HEK293 (cell line): ENCODE results near the gene TEPSIN.

Experiments used
- CTCF ChIA-PET: fragments of 350-600 bp; formaldehyde crosslinking; extraction: SDS; loops from one replicate; lab custom pipeline; 2021; ENCODE audit warnings: antibody characterized with exemption; lab: Yijun Ruan, JAX
- POLR2A ChIA-PET: fragments of 300-600 bp; formaldehyde crosslinking; extraction: SDS; loops from one replicate; lab custom pipeline; 2020; ENCODE audit warnings: antibody characterized with exemption, inconsistent platforms; lab: Yijun Ruan, JAX
- H3K27ac ChIP-seq: fragments of 200-500 bp; sonication (Bioruptor generic); 2 replicates; pipeline ENCODE4 v1.5.1; 2014; ENCODE audit warnings: low read depth, low read length, control low read depth, inconsistent platforms; ENCODE audit errors: extremely low read depth
- H3K36me3 ChIP-seq, 2 experiments: fragments of 200-500 bp in 1 of 2; sonication (Bioruptor generic) in 1 of 2; 1 replicate in 1 of 2; 2 replicates in 1 of 2; pipeline ENCODE4 v1.5.1; 2014 to 2017; ENCODE audit warnings: inconsistent platforms in 2 of 2, low read length in 2 of 2; ENCODE audit not compliant: control insufficient read depth in 2 of 2, insufficient read depth in 1 of 2
- H3K4me1 ChIP-seq: fragments of 200-500 bp; sonication (Bioruptor generic); 2 replicates; pipeline ENCODE4 v1.5.1; 2014; ENCODE audit warnings: mild to moderate bottlenecking, low read length, inconsistent platforms; ENCODE audit not compliant: control insufficient read depth, insufficient read depth
- H3K4me3 ChIP-seq: 2 replicates; pipeline ENCODE4 v1.5.1; 2011; ENCODE audit warnings: low read depth, mild to moderate bottlenecking, control low read depth, low read length, moderate library complexity
- H3K9me3 ChIP-seq: fragments of 200-500 bp; sonication (Bioruptor generic); 2 replicates; pipeline ENCODE4 v1.5.1; 2014; ENCODE audit warnings: low read depth, low read length, inconsistent platforms; ENCODE audit not compliant: control insufficient read depth, insufficient read depth
- GLI2 ChIP-seq: fragments of 450-650 bp; formaldehyde crosslinking; IDR thresholded peaks from 2 replicates; pipeline ENCODE4; 2017; ENCODE audit warnings: missing biosample characterization, missing genetic modification characterization, low read depth, borderline replicate concordance
- GLIS2 ChIP-seq: fragments of 450-650 bp; formaldehyde crosslinking; IDR thresholded peaks from 2 replicates; pipeline ENCODE4 v1.5.1; 2016; ENCODE audit warnings: missing biosample characterization, missing genetic modification characterization
- HOXD13 ChIP-seq: sonication (generic); formaldehyde crosslinking; IDR thresholded peaks from 2 replicates; pipeline ENCODE4 v1.8.0; 2022; ENCODE audit warnings: missing genetic modification reagents, borderline replicate concordance
- INSM2 ChIP-seq: fragments of 450-650 bp; formaldehyde crosslinking; IDR thresholded peaks from 2 replicates; pipeline ENCODE4 v1.5.1; 2016; ENCODE audit warnings: missing biosample characterization, missing genetic modification characterization
- KLF8 ChIP-seq: fragments of 450-650 bp; formaldehyde crosslinking; IDR thresholded peaks from 2 replicates; pipeline ENCODE4 v1.5.1; 2016; ENCODE audit warnings: missing biosample characterization, missing genetic modification characterization
- REST ChIP-seq: fragments of 450-650 bp; formaldehyde crosslinking; IDR thresholded peaks from 2 replicates; pipeline ENCODE4 v1.5.1; 2016; ENCODE audit warnings: missing biosample characterization, missing genetic modification characterization
- ZBTB21 ChIP-seq: fragments of 450-650 bp; formaldehyde crosslinking; IDR thresholded peaks from 2 replicates; pipeline ENCODE4 v1.5.1; 2017; ENCODE audit warnings: missing biosample characterization, missing genetic modification characterization
- ZBTB48 ChIP-seq: fragments of 450-650 bp; formaldehyde crosslinking; IDR thresholded peaks from 2 replicates; pipeline ENCODE4 v1.5.1; 2016; ENCODE audit warnings: missing biosample characterization, missing genetic modification characterization
- ZFP41 ChIP-seq: fragments of 450-650 bp; formaldehyde crosslinking; IDR thresholded peaks from 2 replicates; pipeline ENCODE4 v1.5.1; 2016; ENCODE audit warnings: missing biosample characterization, missing genetic modification characterization, borderline replicate concordance
- ZNF157 ChIP-seq: fragments of 450-650 bp; formaldehyde crosslinking; IDR thresholded peaks from 2 replicates; pipeline ENCODE4 v1.5.1; 2016; ENCODE audit warnings: missing biosample characterization, missing genetic modification characterization
- ZNF175 ChIP-seq: fragments of 450-650 bp; formaldehyde crosslinking; IDR thresholded peaks from 2 replicates; pipeline ENCODE4 v1.5.1; 2016; ENCODE audit warnings: missing biosample characterization, missing genetic modification characterization
- ZNF223 ChIP-seq: fragments of 450-650 bp; formaldehyde crosslinking; IDR thresholded peaks from 2 replicates; pipeline ENCODE4 v1.5.1; 2016; ENCODE audit warnings: missing biosample characterization, missing genetic modification characterization
- ZNF341 ChIP-seq: fragments of 450-650 bp; formaldehyde crosslinking; IDR thresholded peaks from 2 replicates; pipeline ENCODE4; 2016; ENCODE audit warnings: low read depth, missing biosample characterization, missing genetic modification characterization
- ZNF362 ChIP-seq: fragments of 450-650 bp; formaldehyde crosslinking; IDR thresholded peaks from 2 replicates; pipeline ENCODE4 v1.5.1; 2016; ENCODE audit warnings: missing biosample characterization, missing genetic modification characterization
- ZNF514 ChIP-seq: fragments of 450-650 bp; formaldehyde crosslinking; IDR thresholded peaks from 2 replicates; pipeline ENCODE4 v1.5.1; 2016; ENCODE audit warnings: missing biosample characterization, missing genetic modification characterization
- ZNF600 ChIP-seq: fragments of 450-650 bp; formaldehyde crosslinking; IDR thresholded peaks from 2 replicates; pipeline ENCODE4 v1.5.1; 2016; ENCODE audit warnings: missing biosample characterization, missing genetic modification characterization
- ZNF629 ChIP-seq: fragments of 450-650 bp; formaldehyde crosslinking; IDR thresholded peaks from 2 replicates; pipeline ENCODE4 v1.5.1; 2017; ENCODE audit warnings: missing biosample characterization, missing genetic modification characterization
- ZNF777 ChIP-seq: fragments of 450-650 bp; formaldehyde crosslinking; IDR thresholded peaks from 2 replicates; pipeline ENCODE4 v1.5.1; 2017; ENCODE audit warnings: missing biosample characterization, missing genetic modification characterization, borderline replicate concordance
- ZNF791 ChIP-seq: fragments of 450-650 bp; formaldehyde crosslinking; IDR thresholded peaks from 2 replicates; pipeline ENCODE4 v1.5.1; 2016; ENCODE audit warnings: missing biosample characterization, missing genetic modification characterization
- ZNF830 ChIP-seq: fragments of 450-650 bp; IDR thresholded peaks from 2 replicates; pipeline ENCODE4 v1.5.0; 2018; ENCODE audit warnings: missing biosample characterization, missing genetic modification characterization, low read depth, mild to moderate bottlenecking, moderate library complexity
- ZSCAN23 ChIP-seq: fragments of 450-650 bp; formaldehyde crosslinking; IDR thresholded peaks from 2 replicates; pipeline ENCODE4 v1.5.1; 2016; ENCODE audit warnings: missing biosample characterization, missing genetic modification characterization
- ZXDB ChIP-seq: fragments of 450-650 bp; formaldehyde crosslinking; IDR thresholded peaks from 2 replicates; pipeline ENCODE4 v1.5.1; 2016; ENCODE audit warnings: missing biosample characterization, missing genetic modification characterization
- TF ChIP-seq, protein P1 (sequence below): fragments of 450-650 bp; formaldehyde crosslinking; IDR thresholded peaks from 2 replicates; pipeline ENCODE4 v1.5.1; 2017; ENCODE audit warnings: missing biosample characterization, missing genetic modification characterization
- TF ChIP-seq, protein P2 (sequence below): fragments of 450-650 bp; formaldehyde crosslinking; IDR thresholded peaks from 2 replicates; pipeline ENCODE4 v1.5.1; 2016; ENCODE audit warnings: missing biosample characterization, missing genetic modification characterization
- TF ChIP-seq, protein P3 (sequence below): fragments of 450-650 bp; formaldehyde crosslinking; IDR thresholded peaks from 2 replicates; pipeline ENCODE4 v1.5.1; 2017; ENCODE audit warnings: missing biosample characterization, missing genetic modification characterization

Gene TEPSIN

DNA sequence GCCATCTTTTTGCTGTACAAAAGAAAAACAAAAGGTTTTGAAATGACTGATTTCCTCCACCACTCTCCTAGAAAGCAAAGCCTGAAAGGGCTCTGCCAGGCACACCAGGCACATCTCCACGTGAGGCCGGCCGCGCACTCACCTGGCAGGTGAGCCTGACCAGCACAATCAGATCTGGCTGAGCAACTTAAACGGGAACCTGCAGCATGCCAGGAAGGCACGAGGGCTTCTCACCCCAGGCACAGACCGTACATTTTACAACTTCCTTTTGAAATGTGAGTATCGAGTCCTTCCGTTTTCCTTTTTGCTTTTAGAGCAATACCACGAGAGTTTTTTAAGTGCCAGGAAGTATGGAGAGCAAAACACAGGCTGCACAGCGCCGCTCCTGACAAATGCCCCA lies 33.8 kb upstream of the TEPSIN start:
- peaks cover 23 to 94% of the 10 kb centered on the region in 2 experiments for H3K36me3 ChIP-seq
- ChIA-PET POLR2A (no interaction called here), CTCF (no interaction called here)
- no peaks in the 10 kb centered on the region for H3K4me1 ChIP-seq
- TF ChIP-seq GLIS2 (tag by site-specific recombination): no peak
- TF ChIP-seq KLF8 (tag by site-specific recombination): no peak
- TF ChIP-seq ZXDB: no peak
- TF ChIP-seq ZNF830 (tag by site-specific recombination): no peak
- no peak for TF ChIP-seq GLI2 (tag by site-specific recombination)
- TF ChIP-seq ZNF777: no peak
- no peak for TF ChIP-seq ZSCAN23
- no peak for TF ChIP-seq ZNF157
- no peak for TF ChIP-seq ZNF175
- TF ChIP-seq HOXD13: no peak
- TF ChIP-seq ZFP41 (tag by site-specific recombination): no peak
- TF ChIP-seq ZNF791 (tag by site-specific recombination): no peak
- TF ChIP-seq, protein P1, sequence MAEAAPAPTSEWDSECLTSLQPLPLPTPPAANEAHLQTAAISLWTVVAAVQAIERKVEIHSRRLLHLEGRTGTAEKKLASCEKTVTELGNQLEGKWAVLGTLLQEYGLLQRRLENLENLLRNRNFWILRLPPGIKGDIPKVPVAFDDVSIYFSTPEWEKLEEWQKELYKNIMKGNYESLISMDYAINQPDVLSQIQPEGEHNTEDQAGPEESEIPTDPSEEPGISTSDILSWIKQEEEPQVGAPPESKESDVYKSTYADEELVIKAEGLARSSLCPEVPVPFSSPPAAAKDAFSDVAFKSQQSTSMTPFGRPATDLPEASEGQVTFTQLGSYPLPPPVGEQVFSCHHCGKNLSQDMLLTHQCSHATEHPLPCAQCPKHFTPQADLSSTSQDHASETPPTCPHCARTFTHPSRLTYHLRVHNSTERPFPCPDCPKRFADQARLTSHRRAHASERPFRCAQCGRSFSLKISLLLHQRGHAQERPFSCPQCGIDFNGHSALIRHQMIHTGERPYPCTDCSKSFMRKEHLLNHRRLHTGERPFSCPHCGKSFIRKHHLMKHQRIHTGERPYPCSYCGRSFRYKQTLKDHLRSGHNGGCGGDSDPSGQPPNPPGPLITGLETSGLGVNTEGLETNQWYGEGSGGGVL: no peak
- TF ChIP-seq, protein P2, sequence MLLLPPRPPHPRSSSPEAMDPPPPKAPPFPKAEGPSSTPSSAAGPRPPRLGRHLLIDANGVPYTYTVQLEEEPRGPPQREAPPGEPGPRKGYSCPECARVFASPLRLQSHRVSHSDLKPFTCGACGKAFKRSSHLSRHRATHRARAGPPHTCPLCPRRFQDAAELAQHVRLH (tag by site-specific recombination): no peak
- H3K27ac ChIP-seq: no peak overlapping the region
- no peaks in the 10 kb centered on the region for H3K9me3 ChIP-seq
- no peak overlapping the region for H3K4me3 ChIP-seq

GRCh38 chr17:81271226-81271625 lies 32.4 kb upstream of the TEPSIN start:
- no peaks in the 10 kb centered on the region for H3K9me3 ChIP-seq
- H3K4me3 ChIP-seq: no peak overlapping the region
- ChIA-PET POLR2A (interaction anchor here (1.0 kb wide), 1 partner anchor 20 kb away, joined by 3 read pairs; no protein-coding TSS in a partner anchor), CTCF (interaction anchor here (1.1 to 1.5 kb wide), 3 partner anchors 14 to 21 kb away, joined by 3 to 4 read pairs (median 4); no protein-coding TSS in a partner anchor)
- no peak for TF ChIP-seq INSM2 (tag by site-specific recombination)
- TF ChIP-seq ZNF600 (tag by site-specific recombination): 0 out of 2 replicates have a peak, but pooled peaks have one; percentile 31
- TF ChIP-seq ZNF341 (tag by site-specific recombination): no peak
- TF ChIP-seq ZNF514: no peak
- no peak for TF ChIP-seq REST
- TF ChIP-seq, protein P3, sequence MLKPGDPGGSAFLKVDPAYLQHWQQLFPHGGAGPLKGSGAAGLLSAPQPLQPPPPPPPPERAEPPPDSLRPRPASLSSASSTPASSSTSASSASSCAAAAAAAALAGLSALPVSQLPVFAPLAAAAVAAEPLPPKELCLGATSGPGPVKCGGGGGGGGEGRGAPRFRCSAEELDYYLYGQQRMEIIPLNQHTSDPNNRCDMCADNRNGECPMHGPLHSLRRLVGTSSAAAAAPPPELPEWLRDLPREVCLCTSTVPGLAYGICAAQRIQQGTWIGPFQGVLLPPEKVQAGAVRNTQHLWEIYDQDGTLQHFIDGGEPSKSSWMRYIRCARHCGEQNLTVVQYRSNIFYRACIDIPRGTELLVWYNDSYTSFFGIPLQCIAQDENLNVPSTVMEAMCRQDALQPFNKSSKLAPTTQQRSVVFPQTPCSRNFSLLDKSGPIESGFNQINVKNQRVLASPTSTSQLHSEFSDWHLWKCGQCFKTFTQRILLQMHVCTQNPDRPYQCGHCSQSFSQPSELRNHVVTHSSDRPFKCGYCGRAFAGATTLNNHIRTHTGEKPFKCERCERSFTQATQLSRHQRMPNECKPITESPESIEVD (tag by site-specific recombination): no peak
- TF ChIP-seq ZBTB48: peak; percentile 74
- TF ChIP-seq ZNF362 (tag by site-specific recombination): no peak
- TF ChIP-seq ZNF629 (tag by site-specific recombination): peak; percentile 52
- TF ChIP-seq ZNF223 (tag by site-specific recombination): no peak
- TF ChIP-seq ZBTB21: 0 out of 2 replicates have a peak, but pooled peaks have one; percentile 32
- H3K36me3 ChIP-seq: peaks cover 23 to 89% of the 10 kb centered on the region in 2 experiments
- H3K27ac ChIP-seq: no peak overlapping the region
- no peaks in the 10 kb centered on the region for H3K4me1 ChIP-seq
